ES-I3 (cell line): ENCODE measurements around the gene CTBP1.

Source experiments
- H3K36me3 ChIP-seq: 2 replicates; pipeline ENCODE4 v1.6.1; 2013; ENCODE audit warnings: mild to moderate bottlenecking, low read length, control low read depth, moderate library complexity; ENCODE audit not compliant: insufficient read depth
- H3K4me1 ChIP-seq: 2 replicates; pipeline ENCODE4 v1.6.1; 2013; ENCODE audit warnings: mild to moderate bottlenecking, control low read depth, low read length; ENCODE audit not compliant: insufficient read depth
- H3K9ac ChIP-seq: 2 replicates; pipeline ENCODE4 v1.6.1; 2013; ENCODE audit warnings: low read depth, mild to moderate bottlenecking, low read length, moderate library complexity
- H3K9me3 ChIP-seq: 2 replicates; pipeline ENCODE4 v1.6.1; 2013; ENCODE audit warnings: mild to moderate bottlenecking, low read length, moderate library complexity; ENCODE audit not compliant: control insufficient read depth, insufficient read depth

The CTBP1 gene

DNA sequence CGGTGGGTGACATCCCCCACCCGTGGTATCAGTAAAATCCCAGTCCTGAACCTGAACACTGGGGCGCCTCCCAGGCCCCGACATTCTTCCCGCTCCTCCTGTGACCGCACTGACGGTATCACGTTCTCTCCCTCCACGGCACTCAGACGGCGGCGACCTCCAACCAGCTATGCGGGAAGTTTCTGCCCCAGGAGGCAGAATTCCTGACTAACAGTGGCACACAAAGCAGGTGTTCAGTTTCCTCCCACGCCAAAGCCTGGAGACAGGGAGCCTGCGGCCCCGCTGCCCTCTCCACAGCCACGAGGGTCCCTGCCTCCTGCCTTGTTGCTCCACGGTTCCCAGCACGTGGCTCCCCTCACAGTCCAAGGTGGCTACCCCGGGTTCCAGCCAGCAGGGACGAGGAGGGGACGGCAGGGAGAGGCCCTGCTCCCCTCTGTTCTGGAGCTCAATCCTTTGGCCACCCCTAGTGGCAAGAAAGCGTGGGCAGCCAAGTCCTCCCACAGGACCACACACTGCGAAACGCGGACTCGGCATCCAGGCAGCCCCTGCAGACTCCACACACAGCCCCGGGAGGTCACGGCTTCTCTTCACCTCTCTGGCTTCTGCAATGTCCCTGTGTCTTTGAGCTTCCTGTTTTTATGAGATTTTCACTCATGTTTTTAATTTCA, 15.2 kb downstream of the CTBP1 start:
- no peaks in the 10 kb centered on the region for H3K9me3 ChIP-seq
- no peak overlapping the region for H3K9ac ChIP-seq
- H3K4me1 ChIP-seq, result no peaks in the 10 kb centered on the region
- H3K36me3 ChIP-seq, result peaks cover 10% of the 10 kb centered on the region

GRCh38 chr4:1232661-1233621, 16.0 kb downstream of the CTBP1 start:
- peaks cover 10% of the 10 kb centered on the region; the same call in 1 of the 2 replicates for H3K36me3 ChIP-seq
- H3K9ac ChIP-seq, result no peak overlapping the region
- H3K9me3 ChIP-seq, result no peaks in the 10 kb centered on the region
- no peaks in the 10 kb centered on the region for H3K4me1 ChIP-seq

- Histone ChIP-seq H3K9me3 (no peaks in the 10 kb centered on the region), H3K9ac (no peak overlapping the region), H3K36me3 (peaks cover 16% of the 10 kb centered on the region), H3K4me1 (no peaks in the 10 kb centered on the region)
Observed at GRCh38 chr4:1231637-1232360, 17.1 kb downstream of the CTBP1 start.

- Histone ChIP-seq H3K36me3 (peaks cover 13% of the 10 kb centered on the region), H3K4me1 (no peaks in the 10 kb centered on the region)
Observed at GRCh38 chr4:1230971-1231636, 17.8 kb downstream of the CTBP1 start.

DNA sequence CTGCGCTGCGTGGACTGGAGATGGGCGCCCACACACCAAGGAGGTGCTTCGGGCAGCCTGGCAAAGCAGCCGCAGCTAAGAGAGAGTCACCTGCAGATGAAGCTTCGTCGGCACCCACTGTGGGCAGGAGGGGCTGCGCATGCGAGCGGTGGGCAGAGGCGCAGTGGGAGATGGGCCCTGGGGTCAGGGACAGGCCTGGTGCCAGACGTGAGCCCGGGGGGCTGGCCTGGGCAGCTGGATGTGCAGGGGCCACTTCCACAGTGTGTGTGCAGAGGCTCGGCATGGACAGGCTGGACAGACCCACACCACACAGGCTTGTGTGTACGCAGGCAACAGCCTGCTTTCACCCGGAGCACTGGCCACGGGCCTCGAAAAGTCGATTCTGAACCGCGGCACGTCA, 18.6 kb downstream of the CTBP1 start:
- Histone ChIP-seq H3K9ac (no peak overlapping the region), H3K4me1 (no peaks in the 10 kb centered on the region), H3K36me3 (peaks cover 13% of the 10 kb centered on the region), H3K9me3 (no peaks in the 10 kb centered on the region)

More at GRCh38 chr4:1230971-1231636, 17.8 kb downstream of the CTBP1 start:
- H3K9me3 ChIP-seq, result no peaks in the 10 kb centered on the region
- no peak overlapping the region for H3K9ac ChIP-seq

GRCh38 chr4:1229117-1229849, 19.6 kb downstream of the CTBP1 start:
- peaks cover 17% of the 10 kb centered on the region for H3K36me3 ChIP-seq

DNA sequence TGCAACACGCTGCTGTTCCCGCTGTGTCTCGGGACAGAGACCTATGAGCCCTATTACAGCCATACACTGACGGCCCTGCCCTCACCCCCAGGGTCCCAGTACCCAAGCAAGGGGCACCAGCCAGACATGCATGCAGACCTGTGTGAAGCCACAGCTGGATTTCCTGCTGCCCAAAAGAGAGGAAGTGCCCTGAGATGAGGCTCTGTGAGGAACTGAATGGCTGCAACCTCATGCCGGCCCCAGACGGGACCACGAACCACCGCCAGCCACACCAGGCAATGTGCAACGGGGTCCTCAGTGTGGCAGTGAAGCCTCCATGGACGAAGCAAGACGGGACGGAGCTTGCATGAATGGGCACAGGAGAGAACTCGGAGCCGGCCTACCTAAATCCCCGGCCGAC, 21.1 kb downstream of the CTBP1 start:
- Histone ChIP-seq H3K36me3 (peaks cover 20% of the 10 kb centered on the region), H3K9me3 (no peaks in the 10 kb centered on the region)

More at GRCh38 chr4:1229117-1229849, 19.6 kb downstream of the CTBP1 start:
- Histone ChIP-seq H3K4me1 (no peaks in the 10 kb centered on the region), H3K9me3 (no peaks in the 10 kb centered on the region), H3K9ac (no peak overlapping the region)

GRCh38 chr4:1226598-1226997, 22.3 kb downstream of the CTBP1 start:
- Histone ChIP-seq H3K9ac (no peak overlapping the region), H3K9me3 (no peaks in the 10 kb centered on the region), H3K4me1 (no peaks in the 10 kb centered on the region), H3K36me3 (peaks cover 20% of the 10 kb centered on the region)

More for the DNA sequence above, 21.1 kb downstream of the CTBP1 start:
- H3K9ac ChIP-seq, result no peak overlapping the region
- H3K4me1 ChIP-seq, result no peaks in the 10 kb centered on the region

DNA sequence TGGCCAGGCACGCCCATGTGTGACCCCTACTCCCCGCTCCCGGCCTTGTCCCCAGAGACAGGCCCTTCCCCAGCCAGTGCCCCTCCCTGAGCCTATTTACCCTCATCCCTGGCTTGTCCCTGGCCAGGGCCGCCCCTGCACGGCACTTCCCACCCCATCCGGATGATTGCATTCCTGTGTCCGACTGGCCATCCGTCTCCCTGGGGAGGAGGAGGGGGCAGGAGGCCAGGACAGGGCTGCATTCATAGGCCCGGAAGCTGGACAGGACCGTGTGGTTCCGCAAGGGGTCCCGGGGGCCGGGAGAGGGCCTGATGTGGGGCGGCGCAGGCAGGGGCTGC, 22.8 kb downstream of the CTBP1 start:
- H3K36me3 ChIP-seq, result peaks cover 22% of the 10 kb centered on the region

DNA sequence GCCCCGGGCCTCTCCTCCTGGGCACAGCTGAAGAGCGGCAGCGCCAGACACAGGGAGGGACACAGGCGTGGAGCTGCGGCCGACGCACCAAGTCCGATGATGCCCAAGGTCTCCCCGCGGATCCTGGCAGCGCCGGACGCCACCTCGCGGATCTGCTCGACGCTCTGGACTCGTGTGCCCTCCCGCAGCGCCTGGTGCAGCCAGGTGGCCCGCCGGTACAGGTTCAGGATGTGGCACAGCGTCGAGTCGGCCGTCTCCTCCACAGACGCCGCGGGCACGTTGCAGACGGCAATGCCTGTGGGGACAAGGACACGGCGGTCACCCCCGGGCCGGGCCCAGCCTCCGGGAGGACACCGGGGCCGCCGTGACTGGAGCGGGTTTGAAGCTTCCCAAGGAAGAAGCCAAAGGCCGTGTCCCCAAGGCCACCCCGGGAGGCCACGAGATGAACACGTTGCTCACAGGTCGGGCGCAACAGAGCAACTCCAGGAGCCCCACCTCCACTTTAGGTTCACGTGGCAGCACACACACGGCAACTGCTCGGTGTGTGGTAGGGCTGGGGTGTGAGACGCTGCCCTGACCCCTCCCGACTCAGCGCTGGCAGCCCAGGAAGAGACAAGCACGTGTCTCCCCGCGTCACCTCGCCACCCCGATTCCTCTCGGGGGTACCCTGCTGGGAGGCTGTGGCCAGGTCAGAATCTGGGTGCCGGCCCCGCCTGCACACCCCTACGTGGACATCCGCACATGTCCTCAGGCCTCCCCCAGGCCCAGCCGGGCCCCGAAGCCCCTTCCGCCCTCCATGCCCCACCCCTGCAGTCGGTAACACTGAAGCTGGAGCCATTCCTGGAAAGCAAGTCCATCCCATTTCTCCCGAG, 23.4 kb downstream of the CTBP1 start:
- Histone ChIP-seq H3K36me3 (peaks cover 22% of the 10 kb centered on the region), H3K9ac (no peak overlapping the region), H3K9me3 (no peaks in the 10 kb centered on the region), H3K4me1 (no peaks in the 10 kb centered on the region)

More for the DNA sequence above, 22.8 kb downstream of the CTBP1 start:
- H3K9me3 ChIP-seq, result no peaks in the 10 kb centered on the region
- no peak overlapping the region for H3K9ac ChIP-seq
- no peaks in the 10 kb centered on the region for H3K4me1 ChIP-seq

- H3K9ac ChIP-seq, result no peak overlapping the region
- no peaks in the 10 kb centered on the region for H3K9me3 ChIP-seq
- H3K36me3 ChIP-seq, result peaks cover 22% of the 10 kb centered on the region
- no peaks in the 10 kb centered on the region for H3K4me1 ChIP-seq
Observed at GRCh38 chr4:1223841-1224809, 24.8 kb downstream of the CTBP1 start.
